Stimulated activated CD8-positive, alpha-beta memory T cell treated with anti-CD3 and anti-CD28 coated beads, Interleukin-4, amount 100 ng/mL, for 1 hour (primary cell): ENCODE results near the gene SHISAL2B.
"Not testable (repeated sequence)": the region's sequence is repeated elsewhere in the genome, so short reads cannot be mapped to it uniquely, and the experiment has no call there.

Experiments used
- DNase-seq, 2 donors: peaks; one replicate each; pipeline ENCODE4 v3.0.0-alpha.2; 2020; ENCODE audit warnings: low read depth in 2 of 2, low spot score in 1 of 2

The SHISAL2B gene

GRCh38 chr5:64690417-64691151 is at the start of gene SHISAL2B:
TSS of gene SHISAL2B (plus strand) at chr5:64690503. CDS start at chr5:64690624, 121 bp downstream.
- no peak for DNase-seq

- DNase-seq = no peak
Measured at GRCh38 chr5:64644831-64645230, 45.5 kb upstream of the SHISAL2B start.

GRCh38 chr5:64646169-64646568 is 44.1 kb upstream of the SHISAL2B start:
- no peak for DNase-seq

- no peak for DNase-seq
Measured at GRCh38 chr5:64649512-64649911, 40.8 kb upstream of the SHISAL2B start.

GRCh38 chr5:64653766-64654560 is 36.3 kb upstream of the SHISAL2B start:
- no peak for DNase-seq

- no peak for DNase-seq
Measured at GRCh38 chr5:64654561-64654938, 35.8 kb upstream of the SHISAL2B start.

GRCh38 chr5:64655596-64655995 is 34.7 kb upstream of the SHISAL2B start:
- DNase-seq = no peak

GRCh38 chr5:64659289-64659688 is 31.0 kb upstream of the SHISAL2B start:
- no peak for DNase-seq

- not testable (repeated sequence) for DNase-seq
Measured at GRCh38 chr5:64663181-64663580, 27.1 kb upstream of the SHISAL2B start.

GRCh38 chr5:64665243-64665642 is 25.1 kb upstream of the SHISAL2B start:
- no peak for DNase-seq

- DNase-seq = no peak
Measured at GRCh38 chr5:64666078-64666477, 24.2 kb upstream of the SHISAL2B start.

- no peak for DNase-seq
Measured at GRCh38 chr5:64667068-64667467, 23.2 kb upstream of the SHISAL2B start.

- no peak for DNase-seq
Measured at GRCh38 chr5:64670277-64670676, 20.0 kb upstream of the SHISAL2B start.

- no peak for DNase-seq
Measured at GRCh38 chr5:64671678-64672077, 18.6 kb upstream of the SHISAL2B start.

- DNase-seq = no peak
Measured at GRCh38 chr5:64678374-64678773, 11.9 kb upstream of the SHISAL2B start.

GRCh38 chr5:64680289-64680688 is 10.0 kb upstream of the SHISAL2B start:
- no peak for DNase-seq

GRCh38 chr5:64682608-64683007 is 7.7 kb upstream of the SHISAL2B start:
- DNase-seq = no peak

- no peak for DNase-seq
Measured at GRCh38 chr5:64685866-64686265, 4.4 kb upstream of the SHISAL2B start.

GRCh38 chr5:64688391-64688790 is 1.9 kb upstream of the SHISAL2B start:
- DNase-seq = no peak

GRCh38 chr5:64688965-64689364 is 1.3 kb upstream of the SHISAL2B start:
- DNase-seq = no peak

GRCh38 chr5:64690104-64690416 is 243 bp upstream of the SHISAL2B start:
- DNase-seq = no peak

- DNase-seq = no peak
Measured at GRCh38 chr5:64691291-64691690, 988 bp downstream of the SHISAL2B start.

- DNase-seq = no peak
Measured at GRCh38 chr5:64693636-64694035, 3.3 kb downstream of the SHISAL2B start.
